B cell (primary cell): ENCODE data around the gene ALDH1A1.

Source experiments
- EZH2 ChIP-seq: IDR thresholded peaks from 2 replicates; pipeline ENCODE4 v1.6.1; 2012; ENCODE audit warnings: borderline replicate concordance, low read depth, mild to moderate bottlenecking, moderate library complexity, low read length; ENCODE audit not compliant: insufficient read depth, poor library complexity, severe bottlenecking
- TF ChIP-seq, protein P1 (sequence below): fragments of 200-600 bp; IDR thresholded peaks from one replicate; pipeline ENCODE4 v1.8.0; 2022; ENCODE audit warnings: antibody characterized with exemption, mild to moderate bottlenecking

DNA sequence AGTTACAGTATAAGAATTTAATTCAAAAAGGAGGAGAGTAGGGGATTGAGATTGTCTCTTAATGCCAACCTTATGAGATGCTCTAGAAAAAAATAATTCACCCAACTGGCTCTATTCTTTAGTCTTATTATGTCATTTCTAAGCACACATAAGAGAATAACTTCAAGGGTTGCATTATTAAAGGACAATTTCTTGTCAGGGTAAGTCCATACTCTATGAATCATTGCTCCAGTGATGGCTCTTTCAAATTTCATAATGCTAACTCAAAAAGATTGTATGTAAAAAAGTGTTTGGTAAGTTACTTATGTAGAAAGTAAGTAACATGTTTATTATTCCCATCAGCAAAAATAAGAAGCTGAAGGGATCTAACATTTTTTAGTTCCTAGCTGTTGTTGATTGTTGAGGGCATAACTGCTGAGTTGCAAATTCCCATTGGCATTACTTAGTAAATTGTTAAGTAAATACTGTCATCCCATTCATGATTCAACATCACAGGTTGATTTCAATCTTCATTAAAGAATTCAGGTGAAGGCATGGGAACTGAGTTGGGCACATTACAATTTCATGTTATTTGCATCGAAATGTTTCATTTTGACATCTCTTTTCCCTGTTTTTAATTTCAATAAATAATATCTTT, 28.6 kb downstream of the ALDH1A1 start:
- no peak for TF ChIP-seq EZH2
- TF ChIP-seq, protein P1, sequence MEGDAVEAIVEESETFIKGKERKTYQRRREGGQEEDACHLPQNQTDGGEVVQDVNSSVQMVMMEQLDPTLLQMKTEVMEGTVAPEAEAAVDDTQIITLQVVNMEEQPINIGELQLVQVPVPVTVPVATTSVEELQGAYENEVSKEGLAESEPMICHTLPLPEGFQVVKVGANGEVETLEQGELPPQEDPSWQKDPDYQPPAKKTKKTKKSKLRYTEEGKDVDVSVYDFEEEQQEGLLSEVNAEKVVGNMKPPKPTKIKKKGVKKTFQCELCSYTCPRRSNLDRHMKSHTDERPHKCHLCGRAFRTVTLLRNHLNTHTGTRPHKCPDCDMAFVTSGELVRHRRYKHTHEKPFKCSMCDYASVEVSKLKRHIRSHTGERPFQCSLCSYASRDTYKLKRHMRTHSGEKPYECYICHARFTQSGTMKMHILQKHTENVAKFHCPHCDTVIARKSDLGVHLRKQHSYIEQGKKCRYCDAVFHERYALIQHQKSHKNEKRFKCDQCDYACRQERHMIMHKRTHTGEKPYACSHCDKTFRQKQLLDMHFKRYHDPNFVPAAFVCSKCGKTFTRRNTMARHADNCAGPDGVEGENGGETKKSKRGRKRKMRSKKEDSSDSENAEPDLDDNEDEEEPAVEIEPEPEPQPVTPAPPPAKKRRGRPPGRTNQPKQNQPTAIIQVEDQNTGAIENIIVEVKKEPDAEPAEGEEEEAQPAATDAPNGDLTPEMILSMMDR = no peak
